Transverse colon (tissue), 4 donors: ENCODE results near the gene ENO2.

Experiments used
- CTCF ChIP-seq, 5 experiments: fragments of 200-600 bp in 3 of 5; fragments of 450-650 bp in 2 of 5; sonication (generic) in 3 of 5; IDR thresholded peaks; 1 replicate in 2 of 5; 2 replicates in 3 of 5; pipeline ENCODE4 v1.5.1; 2016 to 2017; ENCODE audit warnings: antibody characterized with exemption in 5 of 5, inconsistent platforms in 3 of 5, mild to moderate bottlenecking in 2 of 5, moderate library complexity in 1 of 5
- EP300 ChIP-seq: sonication (generic); formaldehyde crosslinking; IDR thresholded peaks from one replicate; pipeline ENCODE4 v1.6.1; 2017; ENCODE audit warnings: antibody characterized with exemption, low read depth
- POLR2AphosphoS5 ChIP-seq, 3 donors: sonication (generic); formaldehyde crosslinking; IDR thresholded peaks; one replicate each; pipeline ENCODE4 v1.6.1; 2016; ENCODE audit warnings: antibody characterized with exemption in 3 of 3

GRCh38 chr12:6923851-6924250 is 9.5 kb downstream of the ENO2 start:
- no peak for TF ChIP-seq EP300
- TF ChIP-seq CTCF (IDR thresholded peaks at IDR 0.05): no peak
- no peak for TF ChIP-seq POLR2AphosphoS5 (IDR thresholded peaks at IDR 0.05)
